Transverse colon (tissue), 4 donors: ENCODE measurements around the gene TMEM52.

Experiments used
- CTCF ChIP-seq, 5 experiments: fragments of 200-600 bp in 3 of 5; fragments of 450-650 bp in 2 of 5; sonication (generic) in 3 of 5; IDR thresholded peaks; 1 replicate in 2 of 5; 2 replicates in 3 of 5; pipeline ENCODE4 v1.5.1; 2016 to 2017; ENCODE audit warnings: antibody characterized with exemption in 5 of 5, inconsistent platforms in 3 of 5, mild to moderate bottlenecking in 2 of 5, moderate library complexity in 1 of 5
- EP300 ChIP-seq: sonication (generic); formaldehyde crosslinking; IDR thresholded peaks from one replicate; pipeline ENCODE4 v1.6.1; 2017; ENCODE audit warnings: antibody characterized with exemption, low read depth
- POLR2A ChIP-seq: fragments of 450-650 bp; IDR thresholded peaks from one replicate; pipeline ENCODE4 v1.6.1; 2016; ENCODE audit warnings: antibody characterized with exemption, mild to moderate bottlenecking, moderate library complexity
- POLR2AphosphoS5 ChIP-seq, 3 donors: sonication (generic); formaldehyde crosslinking; IDR thresholded peaks; one replicate each; pipeline ENCODE4 v1.6.1; 2016; ENCODE audit warnings: antibody characterized with exemption in 3 of 3

- TF ChIP-seq EP300 (no peak), CTCF (IDR thresholded peaks at IDR 0.05) (no peak), POLR2A (no peak), POLR2AphosphoS5 (IDR thresholded peaks at IDR 0.05) (no peak)
Measured at GRCh38 chr1:1954015-1954414, 34.9 kb upstream of the TMEM52 start.
